Astrocyte (in vitro differentiated cells and primary cell): ENCODE results near the gene CMSS1. TPM values are rescaled to one million over a fixed set of nuclear protein-coding genes. Genes with fewer than 3 reads are reported as not detected.

Source experiments
- DNase-seq: peaks from one replicate; pipeline ENCODE4 v3.0.0-alpha.2; 2010; ENCODE audit warnings: low read depth
- FAIRE-seq: peaks from 2 replicates; lab custom pipeline; 2011; peaks lifted over from hg19 to GRCh38; lab: Jason Lieb, UNC
- H2AFZ ChIP-seq: 2 replicates; pipeline ENCODE4 v1.6.0; 2012; ENCODE audit warnings: low read depth, low read length, inconsistent platforms
- H3K27ac ChIP-seq: 2 replicates; pipeline ENCODE4 v1.5.1; 2011; ENCODE audit warnings: low read depth, low read length, inconsistent platforms
- H3K27me3 ChIP-seq: 2 replicates; pipeline ENCODE4 v1.6.0; 2011; ENCODE audit warnings: low read length, inconsistent platforms; ENCODE audit not compliant: insufficient read depth
- H3K36me3 ChIP-seq: 2 replicates; pipeline ENCODE4 v1.5.1; 2011; ENCODE audit warnings: low read length, inconsistent platforms; ENCODE audit not compliant: insufficient read depth
- H3K4me1 ChIP-seq: 2 replicates; pipeline ENCODE4 v1.5.1; 2011; ENCODE audit warnings: low read length, inconsistent platforms; ENCODE audit not compliant: insufficient read depth
- H3K4me2 ChIP-seq: 2 replicates; pipeline ENCODE4 v1.6.0; 2012; ENCODE audit warnings: low read length, inconsistent platforms
- H3K4me3 ChIP-seq: 2 replicates; pipeline ENCODE4 v1.5.1; 2011; ENCODE audit warnings: low read depth, mild to moderate bottlenecking, low read length, inconsistent platforms; ENCODE audit not compliant: insufficient read depth
- H3K79me2 ChIP-seq: 2 replicates; pipeline ENCODE4 v1.6.0; 2012; ENCODE audit warnings: mild to moderate bottlenecking, low read length, inconsistent platforms; ENCODE audit not compliant: insufficient read depth
- H3K9ac ChIP-seq: 2 replicates; pipeline ENCODE4 v1.6.0; 2012; ENCODE audit warnings: mild to moderate bottlenecking, low read length, inconsistent platforms
- H3K9me3 ChIP-seq: 2 replicates; pipeline ENCODE4 v1.5.1; 2012; ENCODE audit warnings: low read depth, mild to moderate bottlenecking, low read length, inconsistent platforms; ENCODE audit not compliant: insufficient read depth
- H4K20me1 ChIP-seq: 2 replicates; pipeline ENCODE4 v1.6.0; 2012; ENCODE audit warnings: low read length, inconsistent platforms; ENCODE audit not compliant: insufficient read depth
- H3K27ac Mint-ChIP-seq: one replicate; pipeline ENCODE4 v1.8.0; 2021; ENCODE audit warnings: mild to moderate bottlenecking, mixed read lengths; ENCODE audit not compliant: unreplicated experiment
- H3K27me3 Mint-ChIP-seq: one replicate; pipeline ENCODE4 v1.8.0; 2021; ENCODE audit warnings: low read depth, mixed read lengths; ENCODE audit not compliant: unreplicated experiment
- H3K36me3 Mint-ChIP-seq: one replicate; pipeline ENCODE4 v1.8.0; 2021; ENCODE audit warnings: low read depth, mixed read lengths; ENCODE audit not compliant: unreplicated experiment
- H3K4me1 Mint-ChIP-seq: one replicate; pipeline ENCODE4 v1.8.0; 2021; ENCODE audit warnings: low read depth, mixed read lengths; ENCODE audit not compliant: unreplicated experiment
- H3K4me3 Mint-ChIP-seq: one replicate; pipeline ENCODE4 v1.8.0; 2021; ENCODE audit warnings: mild to moderate bottlenecking, moderate library complexity, mixed read lengths; ENCODE audit not compliant: unreplicated experiment
- H3K9me3 Mint-ChIP-seq: one replicate; pipeline ENCODE4 v1.8.0; 2021; ENCODE audit warnings: mild to moderate bottlenecking, mixed read lengths; ENCODE audit not compliant: unreplicated experiment
- CTCF ChIP-seq: IDR thresholded peaks from 2 replicates; pipeline ENCODE4 v1.5.1; 2011; ENCODE audit warnings: low read depth, mild to moderate bottlenecking, inconsistent platforms, low read length, moderate library complexity; ENCODE audit not compliant: insufficient read depth
- EZH2 ChIP-seq: IDR thresholded peaks from 2 replicates; pipeline ENCODE4 v1.6.1; 2012; ENCODE audit warnings: mild to moderate bottlenecking, low read length, inconsistent platforms; ENCODE audit not compliant: insufficient read depth
- total RNA-seq: library from RNA; stranded (reverse); gene quantifications from 2 replicates; pipeline ENCODE4 v1.2.1, GENCODE V29; 2021

CMSS1 gene
- total RNA-seq, 1 donor from 2014 or later = 12.5 TPM

- H3K4me2 ChIP-seq = no peak overlapping the region
- Mint-ChIP-seq H3K36me3 (no peaks in the 10 kb centered on the region), H3K27ac (no peak overlapping the region), H3K27me3 (no peaks in the 10 kb centered on the region), H3K9me3 (peaks cover 4% of the 10 kb centered on the region), H3K4me3 (no peak overlapping the region), H3K4me1 (peaks cover 54% of the 10 kb centered on the region)
- no peak overlapping the region for H2AFZ ChIP-seq
- DNase-seq = no peak
- no peaks in the 10 kb centered on the region for H3K36me3 ChIP-seq
- H3K79me2 ChIP-seq = no peaks in the 10 kb centered on the region
- H3K27ac ChIP-seq = no peak overlapping the region
- FAIRE-seq = no peak
- peaks cover 31% of the 10 kb centered on the region for H3K4me1 ChIP-seq
- TF ChIP-seq EZH2 (no peak), CTCF (no peak)
- no peaks in the 10 kb centered on the region for H3K27me3 ChIP-seq
- no peaks in the 10 kb centered on the region for H4K20me1 ChIP-seq
- H3K9ac ChIP-seq = no peak overlapping the region
- no peaks in the 10 kb centered on the region for H3K9me3 ChIP-seq
- H3K4me3 ChIP-seq = no peak overlapping the region
Observed at GRCh38 chr3:99955773-99956562, 138.3 kb downstream of the CMSS1 start.

- no peaks in the 10 kb centered on the region for H3K27me3 ChIP-seq
- no peak for DNase-seq
- no peaks in the 10 kb centered on the region for H3K79me2 ChIP-seq
- Mint-ChIP-seq H3K27ac (no peak overlapping the region), H3K4me1 (peaks cover 51% of the 10 kb centered on the region), H3K4me3 (no peak overlapping the region), H3K9me3 (peaks cover 4% of the 10 kb centered on the region), H3K27me3 (no peaks in the 10 kb centered on the region), H3K36me3 (no peaks in the 10 kb centered on the region)
- no peak overlapping the region for H2AFZ ChIP-seq
- H3K9ac ChIP-seq = no peak overlapping the region
- H4K20me1 ChIP-seq = no peaks in the 10 kb centered on the region
- peaks cover 22% of the 10 kb centered on the region for H3K4me1 ChIP-seq
- no peaks in the 10 kb centered on the region for H3K9me3 ChIP-seq
- no peak overlapping the region for H3K27ac ChIP-seq
- no peak overlapping the region for H3K4me2 ChIP-seq
- TF ChIP-seq EZH2 = no peak
- TF ChIP-seq CTCF = no peak
- no peaks in the 10 kb centered on the region for H3K36me3 ChIP-seq
- no peak overlapping the region for H3K4me3 ChIP-seq
- no peak for FAIRE-seq
Observed at GRCh38 chr3:99957151-99957796, 139.6 kb downstream of the CMSS1 start.
